DMS53 (cell line): ENCODE measurements around the gene GH2.
"Not testable (repeated sequence)": the region's sequence is repeated elsewhere in the genome, so short reads cannot be mapped to it uniquely, and the experiment has no call there.

ENCODE experiments used
- DNase-seq: peaks from one replicate; lab custom pipeline; 2025; lab: John Stamatoyannopoulos, UW

GH2 gene

DNA sequence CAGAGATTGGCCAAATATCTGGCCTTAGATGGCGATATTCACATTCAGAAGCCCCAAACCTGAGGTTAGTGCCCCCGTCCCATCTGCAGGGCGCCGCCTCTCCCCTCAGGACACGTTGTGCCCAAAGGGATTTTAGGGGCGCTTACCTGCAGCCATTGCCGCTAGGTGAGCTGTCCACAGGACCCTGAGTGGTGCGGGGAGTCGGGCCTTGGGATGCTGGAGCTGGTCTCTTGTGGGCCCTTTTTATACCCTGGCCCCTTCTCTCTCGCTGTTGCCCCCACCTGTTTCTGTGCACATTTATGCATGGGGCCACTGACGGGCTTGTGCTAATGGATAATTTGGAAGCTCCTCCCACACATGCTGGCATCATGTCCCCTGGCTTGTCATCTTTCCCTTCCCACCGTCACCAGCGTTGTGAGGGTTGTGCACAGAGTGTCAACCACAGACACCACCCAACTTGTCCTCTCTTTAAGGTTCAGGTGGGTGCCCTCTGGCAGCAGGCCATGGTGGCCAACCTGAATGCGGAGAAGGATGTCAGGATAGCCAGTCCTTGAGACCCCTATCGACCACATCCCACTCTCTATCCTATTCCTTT, 29.4 kb upstream of the GH2 start, which contains the start of gene CSHL1:
Gene CSHL1, minus strand, starts transcription at position 218 of the 595 bp plus-strand sequence. Its CDS starts 62 bp downstream, at position 156.
- DNase-seq: no peak

- DNase-seq: no peak
These were observed 28.4 kb upstream of the GH2 start for GRCh38 chr17:63910096-63910495.

GRCh38 chr17:63909586-63909985, 27.8 kb upstream of the GH2 start:
- not testable (repeated sequence) for DNase-seq

- DNase-seq: peak; percentile 21
These were observed 25.5 kb upstream of the GH2 start for GRCh38 chr17:63907161-63907778.

- DNase-seq: not testable (repeated sequence)
These were observed 23.1 kb upstream of the GH2 start for GRCh38 chr17:63904796-63905195.

DNA sequence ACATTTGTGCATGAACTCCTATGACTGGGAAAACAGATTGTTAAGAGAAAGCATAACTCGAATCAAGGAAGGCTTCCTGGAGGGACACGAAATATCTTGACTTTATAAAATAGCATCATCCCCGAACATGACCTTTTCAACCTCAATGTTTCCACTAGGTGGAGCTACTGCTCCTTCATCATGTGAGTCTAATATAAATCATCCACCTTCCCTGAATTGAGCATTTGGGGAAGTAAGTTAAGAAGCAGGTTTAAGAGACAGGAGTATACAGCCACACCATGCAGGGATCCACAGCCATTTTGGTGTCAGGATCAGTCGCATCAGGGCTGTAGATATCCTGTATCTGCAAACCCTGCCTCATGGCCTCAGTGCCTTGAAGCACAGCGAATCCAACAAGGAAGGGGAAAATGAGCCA, 22.1 kb upstream of the GH2 start:
- DNase-seq: peak; percentile 43

GRCh38 chr17:63901971-63902370, 20.2 kb upstream of the GH2 start:
- DNase-seq: not testable (repeated sequence)

DNA sequence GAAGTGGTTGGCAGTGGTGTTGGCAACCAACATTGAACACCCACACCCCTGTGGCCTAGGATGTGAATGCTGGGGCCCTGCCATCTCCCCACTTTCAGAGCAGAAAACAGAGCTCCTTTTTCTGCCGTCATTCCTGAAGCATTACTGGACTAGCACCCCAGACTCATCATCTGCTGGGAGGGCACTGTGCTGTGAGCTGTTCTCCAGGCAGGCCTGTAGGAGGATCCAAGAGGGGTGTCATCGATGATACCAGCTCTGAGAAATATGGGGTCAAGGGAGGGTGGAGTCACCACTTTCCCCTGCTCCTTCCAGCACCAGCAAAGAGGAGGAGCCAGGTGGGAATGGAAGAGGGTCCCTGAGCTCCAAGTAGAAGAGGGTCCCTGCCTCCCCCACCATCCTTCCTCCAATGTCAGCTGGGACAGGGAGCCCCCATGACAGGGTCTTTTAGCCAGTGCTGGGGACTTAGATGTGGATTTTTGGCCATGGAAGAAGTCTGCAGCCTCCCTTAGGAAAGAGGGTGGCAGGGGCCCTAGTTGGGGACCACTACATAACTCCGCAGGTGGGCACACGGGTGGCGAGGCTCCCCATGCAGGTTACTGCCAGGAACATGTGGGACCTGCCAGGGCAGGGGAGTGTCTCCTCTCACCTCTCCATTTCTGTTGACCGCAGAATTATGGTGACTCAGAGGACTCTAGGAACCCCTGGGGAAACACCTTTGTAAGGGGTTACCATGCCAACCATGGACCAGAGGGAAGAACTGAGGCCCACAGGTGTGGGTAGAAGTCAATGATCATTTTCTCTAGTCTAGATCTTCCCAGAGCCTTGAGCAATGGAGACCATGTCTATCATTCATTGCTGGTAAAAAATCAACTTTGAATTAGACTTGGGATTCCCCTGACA, 17.4 kb upstream of the GH2 start:
- peak; percentile 36 for DNase-seq

- DNase-seq: not testable (repeated sequence)
These were observed 15.0 kb upstream of the GH2 start, which contains the start of gene CSH1 for GRCh38 chr17:63896524-63897354. CSH1 (minus strand) TSS chr17:63896574; CDS start chr17:63896511, 63 bp downstream.

DNA sequence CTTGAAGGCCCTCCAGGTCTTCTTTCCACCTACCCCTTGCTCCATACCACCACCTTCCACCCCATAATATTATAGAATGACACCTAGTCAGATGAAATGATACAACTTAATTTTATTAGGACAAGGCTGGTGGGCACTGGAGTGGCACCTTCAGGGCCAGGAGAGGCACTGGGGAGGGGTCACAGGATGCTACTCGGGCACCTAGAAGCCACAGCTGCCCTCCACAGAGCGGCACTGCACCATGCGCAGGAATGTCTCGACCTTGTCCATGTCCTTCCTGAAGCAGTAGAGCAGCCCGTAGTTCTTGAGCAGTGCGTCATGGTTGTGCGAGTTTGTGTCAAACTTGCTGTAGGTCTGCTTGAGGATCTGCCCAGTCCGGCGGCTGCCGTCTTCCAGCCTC, 13.1 kb upstream of the GH2 start:
- not testable (repeated sequence) for DNase-seq

DNA sequence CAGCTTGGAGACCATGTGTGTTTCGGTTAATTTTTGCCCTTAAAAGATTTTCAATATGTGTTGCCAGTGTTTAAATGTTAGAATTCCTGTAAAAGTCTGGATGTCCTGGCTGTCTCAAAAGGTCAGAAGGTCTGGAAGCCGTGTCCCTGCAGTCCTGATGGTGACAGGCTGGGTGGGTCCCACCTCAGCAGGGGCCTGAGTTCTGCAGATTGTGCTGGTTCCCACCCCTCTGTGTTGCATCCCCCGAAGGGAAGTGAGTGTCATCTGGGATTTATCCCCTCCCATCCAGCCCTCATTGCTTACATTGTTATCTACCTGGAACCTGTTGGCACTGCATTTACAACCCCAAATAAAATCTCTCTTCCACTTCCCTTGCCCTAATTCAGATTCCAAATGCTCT, 12.3 kb upstream of the GH2 start:
- DNase-seq: not testable (repeated sequence)

- DNase-seq: not testable (repeated sequence)
These were observed 10.7 kb upstream of the GH2 start for GRCh38 chr17:63892316-63893037.

DNA sequence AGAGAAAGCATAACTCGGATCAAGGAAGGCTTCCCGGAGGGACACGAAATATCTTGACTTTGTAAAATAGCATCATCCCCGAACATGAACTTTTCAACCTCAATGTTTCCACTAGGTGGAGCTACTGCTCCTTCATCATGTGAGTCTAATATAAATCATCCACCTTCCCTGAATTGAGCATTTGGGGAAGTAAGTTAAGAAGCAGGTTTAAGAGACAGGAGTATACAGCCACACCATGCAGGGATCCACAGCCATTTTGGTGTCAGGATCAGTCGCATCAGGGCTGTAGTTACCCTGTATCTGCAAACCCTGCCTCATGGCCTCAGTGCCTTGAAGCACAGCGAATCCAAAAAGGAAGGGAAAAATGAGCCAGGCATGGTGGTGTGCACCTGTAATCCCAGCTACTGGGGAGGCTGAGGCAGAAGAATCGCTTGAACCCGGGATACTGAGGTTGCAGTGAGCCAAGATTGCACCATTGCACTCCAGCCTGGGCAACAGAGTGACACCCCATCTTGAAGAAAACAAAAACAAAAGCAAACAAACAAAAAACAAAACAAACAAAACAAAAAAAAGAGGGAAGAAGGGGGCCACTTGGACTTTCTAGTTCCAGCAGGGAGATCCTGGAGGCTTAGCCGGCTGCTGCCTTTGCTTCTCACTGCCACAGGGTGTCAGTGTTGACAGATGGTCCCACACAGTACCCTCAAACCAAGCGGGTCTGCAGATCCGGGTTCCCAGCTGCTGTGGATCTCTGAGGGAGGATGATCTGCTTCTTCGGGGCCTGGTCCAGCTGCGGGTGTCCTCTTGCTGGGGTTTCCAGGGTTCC, 7.5 kb upstream of the GH2 start:
- peak; percentile 48 for DNase-seq

GRCh38 chr17:63885119-63885518, 3.4 kb upstream of the GH2 start:
- DNase-seq: not testable (repeated sequence)

- peak; percentile 42 for DNase-seq
These were observed 932 bp upstream of the GH2 start for GRCh38 chr17:63882626-63883126.

DNA sequence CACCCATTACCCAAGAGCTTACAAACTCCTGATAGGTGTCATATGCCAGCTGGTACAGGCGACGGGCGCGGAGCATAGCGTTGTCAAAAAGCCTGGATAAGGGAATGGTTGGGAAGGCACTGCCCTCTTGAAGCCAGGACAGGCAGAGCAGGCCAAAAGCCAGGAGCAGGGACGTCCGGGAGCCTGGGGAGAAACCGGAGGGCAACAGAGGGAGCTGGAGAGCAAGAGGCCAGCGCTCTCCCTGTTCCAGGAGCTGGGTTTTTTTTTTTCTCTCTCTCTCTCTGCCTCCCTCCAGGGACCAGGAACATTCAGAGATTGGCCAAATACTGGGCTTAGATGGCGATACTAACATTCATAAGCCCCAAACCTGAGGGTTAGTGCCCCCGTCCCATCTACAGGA, 407 bp downstream of the GH2 start:
- DNase-seq: peak; percentile 41

GRCh38 chr17:63880706-63881105, 1.0 kb downstream of the GH2 start:
- DNase-seq: no peak

- not testable (repeated sequence) for DNase-seq
These were observed 3.3 kb downstream of the GH2 start for GRCh38 chr17:63878413-63878812.

GRCh38 chr17:63874693-63875092, 7.1 kb downstream of the GH2 start:
- not testable (repeated sequence) for DNase-seq
